HCEC 1CT (cell line): Measurements from ENCODE around the gene PNRC2.
A peak's percentile ranks its signal among the peaks of the same experiment; 100 is the strongest.

Source experiments
- DNase-seq: peaks from one replicate; pipeline ENCODE4 v3.0.0-alpha.2; 2017

The PNRC2 gene

GRCh38 chr1:23959461-23960290, at the start of gene PNRC2:
Gene PNRC2, plus strand, starts transcription at chr1:23959828. Its CDS starts 1,630 bp downstream, at chr1:23961458.
- peak; percentile 96 for DNase-seq

- no peak for DNase-seq
Observed at GRCh38 chr1:23910144-23910543, 49.5 kb upstream of the PNRC2 start.

DNA sequence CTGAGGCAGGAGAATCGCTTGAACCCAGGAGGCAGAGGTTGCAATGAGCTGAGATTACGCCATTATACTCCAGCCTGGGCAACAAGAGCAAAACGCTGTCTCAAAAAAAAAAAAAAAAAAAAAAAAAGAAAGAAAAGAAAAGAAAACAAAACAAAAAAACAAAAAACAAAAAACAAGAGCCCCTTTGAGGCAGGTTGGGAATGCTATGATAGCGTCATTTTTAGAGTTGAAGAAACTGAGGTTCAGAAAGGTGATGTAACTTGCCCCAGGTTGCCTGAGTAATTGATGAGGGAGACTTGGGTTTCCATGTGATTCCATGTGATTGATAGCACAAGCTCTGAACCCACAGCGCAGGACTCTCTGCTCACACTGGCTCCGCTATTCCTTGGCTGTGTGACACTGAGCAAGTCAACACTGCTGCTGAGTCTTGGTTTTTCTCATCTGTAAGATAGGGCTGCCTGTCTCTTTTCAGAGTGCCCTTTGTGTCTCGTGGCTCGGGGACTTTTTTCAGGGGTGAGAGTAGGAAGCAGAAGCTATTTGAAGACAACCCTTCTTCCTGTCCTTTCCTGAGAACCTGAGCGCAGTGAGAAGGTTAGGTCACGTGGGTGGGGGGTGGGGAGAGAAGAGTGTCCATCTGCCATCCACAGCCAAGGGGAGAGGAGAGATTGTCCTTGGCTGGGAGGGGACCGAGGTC, 48.9 kb upstream of the PNRC2 start:
- DNase-seq: no peak

DNA sequence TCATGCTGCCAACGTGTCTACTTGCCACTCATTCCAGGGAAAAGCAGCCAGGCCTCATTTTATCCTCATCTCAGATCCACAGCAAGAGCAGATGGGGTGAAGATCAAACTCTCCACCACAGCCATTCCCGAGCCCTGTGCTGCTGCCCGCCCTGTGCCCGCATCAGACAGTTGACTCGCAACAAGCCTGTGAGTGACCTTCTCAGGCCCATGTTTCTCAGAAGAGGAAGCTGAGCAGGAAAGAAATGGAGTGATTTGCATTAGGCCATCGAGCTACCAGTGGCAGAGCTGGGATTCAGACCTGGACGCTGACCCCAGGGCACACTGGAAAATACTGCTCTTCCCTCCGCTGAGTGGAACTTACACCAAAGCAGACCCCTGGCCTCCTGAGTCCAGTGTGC, 47.7 kb upstream of the PNRC2 start:
- no peak for DNase-seq

- no peak for DNase-seq
Observed at GRCh38 chr1:23913212-23913880, 46.3 kb upstream of the PNRC2 start, which contains the start of gene CNR2. Gene CNR2, minus strand, starts transcription at chr1:23913362. Its CDS starts 37,745 bp downstream, at chr1:23875617.

GRCh38 chr1:23914921-23915320, 44.7 kb upstream of the PNRC2 start:
- no peak for DNase-seq

DNA sequence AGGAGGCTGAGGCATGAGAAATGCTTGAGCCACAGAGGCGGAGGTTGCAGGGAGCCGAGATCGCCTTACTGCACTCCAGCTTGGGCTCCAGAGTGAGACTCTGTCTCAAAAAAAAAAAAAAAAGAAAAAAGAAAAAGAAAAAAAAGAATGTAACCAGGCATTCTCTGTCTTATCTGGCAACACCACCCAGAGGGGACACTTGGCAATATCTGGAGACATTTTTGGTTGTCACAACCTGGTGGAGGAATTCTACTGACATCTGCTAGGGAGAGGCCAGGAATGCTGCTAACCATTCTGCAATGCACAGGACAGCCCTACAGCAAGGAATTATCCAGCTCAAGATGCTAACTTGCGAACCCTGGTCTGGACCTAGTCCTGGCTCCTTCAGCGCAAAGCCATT, 44.2 kb upstream of the PNRC2 start:
- DNase-seq: no peak

GRCh38 chr1:23916209-23917131, 43.2 kb upstream of the PNRC2 start:
- peak; percentile 43 for DNase-seq

DNA sequence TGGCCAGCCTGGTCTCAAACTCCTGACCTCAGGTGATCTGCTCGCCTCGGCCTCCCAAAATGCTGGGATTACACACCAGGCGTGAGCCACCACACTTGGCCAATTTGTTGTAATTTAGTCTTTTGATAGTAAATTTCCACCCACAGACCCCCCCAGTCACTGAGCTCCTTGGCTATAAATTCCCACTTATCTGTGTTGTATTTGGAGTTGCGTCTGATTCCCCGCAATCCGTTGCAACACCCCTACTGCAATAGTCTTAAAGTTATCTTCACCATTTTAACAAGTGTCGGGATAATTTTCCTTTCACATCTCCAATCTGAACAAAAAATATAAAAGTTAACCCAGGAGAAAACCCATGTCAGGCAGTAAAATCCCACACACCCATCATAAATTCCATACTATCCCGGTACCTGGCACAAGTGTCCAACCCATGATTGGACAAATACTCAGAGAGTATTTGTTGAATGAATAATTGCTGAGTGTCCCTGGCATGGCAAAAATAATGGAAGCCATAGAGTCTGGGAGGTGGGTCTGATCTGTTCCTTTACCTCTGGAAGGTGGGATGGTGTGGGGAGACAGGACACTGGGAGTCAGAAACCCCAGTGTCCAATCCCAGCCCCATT, 37.2 kb upstream of the PNRC2 start:
- no peak for DNase-seq

DNA sequence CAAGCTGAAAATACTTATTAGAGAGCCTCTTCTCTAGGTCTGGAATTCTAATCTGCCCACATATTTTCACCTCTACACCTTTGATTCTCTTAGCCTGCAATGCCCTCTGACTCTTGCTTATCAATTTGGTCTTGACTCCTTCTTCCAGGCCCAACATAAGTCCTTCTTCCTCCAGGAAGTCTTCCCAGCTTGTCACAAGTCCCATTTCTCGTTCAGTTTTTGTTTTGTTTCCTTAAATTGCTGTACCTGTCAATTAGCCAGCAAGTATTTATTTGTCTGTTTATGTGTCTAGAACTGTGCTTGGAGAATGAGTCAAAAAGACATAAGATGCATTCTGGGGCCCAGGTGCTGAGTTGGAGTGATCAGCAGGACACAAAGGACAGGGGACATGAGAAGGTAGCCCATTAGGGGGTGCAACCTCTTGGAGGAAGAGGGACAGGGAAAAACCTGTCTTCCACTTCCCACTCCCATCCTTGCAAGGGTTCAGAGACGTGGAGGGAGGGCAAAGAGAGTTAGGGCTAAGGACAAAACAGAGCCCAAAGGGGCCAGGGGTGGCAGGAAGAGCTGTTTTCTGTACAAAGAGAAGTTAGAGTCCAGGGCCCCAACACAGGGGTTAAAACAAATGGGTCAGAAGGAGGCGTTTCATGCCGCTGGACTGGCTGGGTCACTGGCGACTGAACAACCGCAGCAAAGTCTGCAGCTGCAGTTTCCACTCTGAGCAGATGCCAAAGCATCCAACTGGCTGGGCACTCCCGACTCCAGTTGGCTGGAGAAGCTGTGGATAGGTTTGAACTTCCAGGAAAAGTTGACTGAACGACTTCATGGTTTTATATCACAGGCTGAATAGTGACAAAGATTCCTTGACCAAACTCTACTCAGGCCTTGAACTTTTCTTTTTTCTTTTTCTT, 35.8 kb upstream of the PNRC2 start:
- no peak for DNase-seq

- DNase-seq: no peak
Observed at GRCh38 chr1:23924601-23925000, 35.0 kb upstream of the PNRC2 start.

DNA sequence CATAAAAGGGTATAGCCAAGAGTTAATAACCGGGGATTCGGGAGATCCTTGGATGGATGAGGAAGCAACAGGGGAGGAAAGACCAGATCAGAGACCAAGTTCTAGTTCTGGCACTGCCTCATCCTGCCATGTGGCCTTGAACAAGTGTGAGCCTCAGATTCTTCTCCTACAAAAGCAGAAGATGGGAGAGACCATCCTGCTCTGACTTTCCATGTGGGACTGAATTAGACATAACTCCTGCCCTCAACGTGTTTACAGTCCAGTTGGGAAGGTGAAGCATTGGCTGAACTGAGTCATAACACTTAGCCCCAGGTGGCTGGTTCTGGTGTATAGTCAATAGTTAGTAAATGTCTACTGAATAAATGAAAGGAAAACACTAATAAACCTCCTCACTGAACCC, 34.3 kb upstream of the PNRC2 start:
- DNase-seq: no peak

GRCh38 chr1:23927097-23927496, 32.5 kb upstream of the PNRC2 start:
- no peak for DNase-seq

DNA sequence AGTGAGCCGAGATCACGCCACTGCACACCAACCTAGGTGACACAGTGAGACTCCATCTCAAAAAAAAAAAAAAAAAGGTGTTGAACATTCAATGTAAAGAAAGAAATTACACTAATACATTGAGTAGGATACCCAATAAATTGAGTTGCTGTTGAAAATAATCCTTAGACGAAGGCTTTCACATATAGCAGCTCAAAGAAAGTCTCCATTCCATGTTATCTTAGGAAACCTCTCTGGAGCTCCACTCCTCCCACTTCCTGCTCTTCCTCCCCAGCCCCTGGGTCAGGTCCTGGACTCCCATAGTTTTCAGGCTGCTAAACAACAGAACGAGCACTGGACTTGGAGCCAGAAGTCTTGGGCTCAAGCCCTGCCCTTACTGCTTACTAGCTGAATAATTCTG, 30.8 kb upstream of the PNRC2 start:
- DNase-seq: no peak

GRCh38 chr1:23930270-23930669, 29.4 kb upstream of the PNRC2 start:
- no peak for DNase-seq

DNA sequence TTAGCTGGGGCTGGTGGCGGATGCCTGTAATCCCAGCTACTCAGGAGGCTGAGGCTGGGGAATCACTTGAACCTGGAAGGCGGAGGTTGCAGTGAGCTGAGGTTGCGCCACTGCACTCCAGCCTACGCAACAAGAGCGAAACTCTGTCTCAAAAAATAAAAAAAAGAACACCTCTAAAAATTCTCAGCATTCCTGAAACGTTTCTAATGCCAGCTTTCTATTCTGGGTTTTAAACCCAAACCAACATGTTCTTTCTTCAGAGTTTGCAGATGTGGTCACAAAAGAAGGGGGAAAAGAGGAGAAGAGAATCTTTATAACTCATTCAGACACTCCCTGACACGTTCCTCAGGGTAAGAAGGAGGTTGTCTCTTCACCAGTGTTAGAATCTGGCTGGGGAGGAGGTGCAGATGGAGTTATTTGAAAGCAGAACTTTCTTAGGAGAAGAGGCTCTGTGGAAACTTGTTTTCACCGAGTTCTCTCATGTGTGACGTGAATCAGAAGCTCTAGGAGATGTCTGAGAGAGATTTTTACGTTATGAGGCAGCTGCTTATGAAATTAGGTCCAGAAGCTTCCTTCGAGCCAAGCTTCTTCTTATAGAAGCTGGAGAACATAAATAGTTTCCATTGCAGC, 28.7 kb upstream of the PNRC2 start:
- peak; percentile 40 for DNase-seq

DNA sequence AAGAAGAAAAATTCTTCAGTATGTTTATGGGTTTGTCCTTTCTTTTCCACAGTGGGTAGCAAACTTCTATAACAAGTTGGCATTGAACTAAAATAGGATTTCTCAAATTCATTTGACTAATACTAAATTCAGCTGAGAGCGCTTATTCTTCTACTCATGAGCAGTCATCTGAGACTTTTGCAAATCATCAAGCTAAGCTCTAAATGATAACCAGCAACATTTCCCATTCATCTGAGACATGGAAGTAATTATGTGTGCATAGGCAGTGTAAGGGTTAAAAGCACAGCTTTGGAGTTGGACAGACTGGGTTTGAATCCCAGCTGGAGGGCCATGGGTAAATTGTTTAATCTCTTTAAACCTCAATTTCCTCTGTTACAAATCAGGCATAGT, 28.1 kb upstream of the PNRC2 start:
- no peak for DNase-seq

DNA sequence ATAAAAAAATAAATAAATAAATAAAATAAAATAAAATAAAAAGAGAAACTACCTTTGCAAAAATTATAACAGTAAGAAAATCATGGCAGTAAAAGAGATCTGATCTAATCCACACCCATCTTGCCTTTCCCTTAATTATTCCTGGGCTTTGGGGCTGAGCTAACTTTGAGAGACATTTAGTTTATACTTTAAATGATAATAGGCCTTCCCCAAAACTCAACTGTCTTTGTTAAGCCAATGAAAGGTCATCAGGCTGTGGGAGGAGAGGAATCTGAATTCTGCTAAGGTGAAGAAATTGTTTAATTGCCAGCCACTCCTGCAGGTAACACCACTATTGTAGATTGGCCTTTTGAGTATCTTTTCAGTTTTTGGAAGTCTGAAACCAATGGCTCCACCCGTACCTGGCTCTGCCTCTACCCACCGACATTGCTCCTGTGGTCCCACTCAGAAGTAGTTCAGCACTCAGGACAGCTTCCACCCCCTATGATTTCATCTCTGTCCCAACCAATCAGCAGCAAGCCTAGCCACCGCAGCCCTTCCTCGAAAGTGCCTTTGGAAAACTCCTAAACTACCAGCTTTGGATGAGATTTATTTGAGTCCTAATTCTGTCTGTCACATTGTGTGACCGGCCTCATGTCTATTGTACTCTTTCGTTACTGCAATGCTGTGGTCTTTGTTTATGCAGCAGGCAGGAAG, 23.0 kb upstream of the PNRC2 start:
- no peak for DNase-seq

DNA sequence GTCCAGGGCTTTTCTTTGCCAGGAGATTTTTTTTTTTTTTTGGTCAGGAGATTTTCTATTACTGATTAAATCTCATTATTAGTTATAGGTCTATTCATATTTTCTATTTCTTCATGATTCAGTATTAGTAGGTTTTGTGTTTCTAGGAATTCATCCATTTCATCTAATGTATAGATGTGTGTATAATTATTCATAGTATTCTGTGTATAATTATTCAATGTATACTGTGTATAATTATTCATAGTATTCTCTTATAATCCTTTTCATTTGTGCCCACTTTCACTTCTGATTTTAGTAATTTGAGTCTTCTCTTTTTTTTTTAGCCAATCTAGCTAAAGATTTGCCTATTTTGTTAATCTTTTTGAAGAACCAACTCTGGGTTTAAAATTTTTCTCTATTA, 12.3 kb upstream of the PNRC2 start:
- DNase-seq: no peak

- no peak for DNase-seq
Observed at GRCh38 chr1:23953020-23953419, 6.6 kb upstream of the PNRC2 start.
